Kidney (tissue), 14 donors: ENCODE measurements around the gene NFYC. TPM values are rescaled to one million over a fixed set of nuclear protein-coding genes. Genes with fewer than 3 reads are reported as not detected.

Experiments
- DNase-seq, 5 donors: peaks; one replicate each; pipeline ENCODE4 v3.0.0-alpha.2; 2013 to 2020
- FAIRE-seq: peaks from 2 replicates; lab custom pipeline; 2012; peaks lifted over from hg19 to GRCh38; lab: Jason Lieb, UNC
- H3K27ac ChIP-seq, 2 donors: one replicate each; pipeline ENCODE4 v1.7.0; 2013; ENCODE audit warnings: low read depth in 2 of 2, low read length in 2 of 2, inconsistent platforms in 1 of 2
- H3K27me3 ChIP-seq: one replicate; pipeline ENCODE4 v1.7.1; 2013; ENCODE audit warnings: low read length, inconsistent platforms; ENCODE audit not compliant: control insufficient read depth, insufficient read depth
- H3K36me3 ChIP-seq, 3 donors: one replicate each; pipeline versions ENCODE4 v1.7.0 to v1.7.1; 2013; ENCODE audit warnings: low read length in 3 of 3, control low read depth in 1 of 3, inconsistent platforms in 1 of 3; ENCODE audit not compliant: insufficient read depth in 3 of 3, control insufficient read depth in 2 of 3
- H3K4me1 ChIP-seq, 3 donors: one replicate each; pipeline versions ENCODE4 v1.7.0 to v1.7.1; 2013; ENCODE audit warnings: low read length in 3 of 3, inconsistent platforms in 1 of 3, low read depth in 1 of 3; ENCODE audit not compliant: control insufficient read depth in 2 of 3, insufficient read depth in 2 of 3
- H3K4me3 ChIP-seq, 3 donors: one replicate each; pipeline versions ENCODE4 v1.7.0 to v1.8.1; 2013; ENCODE audit warnings: low read length in 3 of 3, control low read depth in 1 of 3, inconsistent platforms in 1 of 3
- H3K9ac ChIP-seq, 3 donors: one replicate each; pipeline versions ENCODE4 v1.7.0 to v1.7.1; 2013; ENCODE audit warnings: low read length in 3 of 3, control low read depth in 1 of 3, inconsistent platforms in 1 of 3
- H3K9me3 ChIP-seq, 3 donors: one replicate each; pipeline versions ENCODE4 v1.7.0 to v1.7.1; 2013; ENCODE audit warnings: low read length in 3 of 3, control low read depth in 1 of 3, inconsistent platforms in 1 of 3; ENCODE audit not compliant: control insufficient read depth in 2 of 3, insufficient read depth in 1 of 3
- intact Hi-C: fragments of 100-400 bp; cut with DNase I; formaldehyde crosslinking; loops from one replicate; pipeline ENCODE4 v1.11.1; 2022
- polyA plus RNA-seq: library from polyadenylated mRNA; stranded (reverse); fragments of 350-450 nt; fragmentation: Illumina TruSeq; extraction: RNeasy Lipid Tissue Mini Kit (QIAGEN cat#74804); gene quantifications from one replicate; pipeline ENCODE4 v1.2.3, GENCODE V29; 2014; ENCODE audit warnings: low read depth, low replicate concordance; ENCODE audit not compliant: insufficient read depth
- total RNA-seq: library from RNA; stranded (reverse); fragmentation: NEBNext Ultra II Directional; extraction: Animal tissue kit (Norgen Biotek cat#: 25700); gene quantifications from one replicate; pipeline ENCODE4 v1.2.1, GENCODE V29; 2021
- TF ChIP-seq, protein P1 (sequence below): IDR thresholded peaks from 3 replicates; pipeline ENCODE4 v1.5.1; 2012; ENCODE audit warnings: mild to moderate bottlenecking, moderate library complexity, borderline replicate concordance; ENCODE audit not compliant: insufficient read depth; ENCODE audit errors: extremely low read depth
- donor health status: control.
- donor health status: control.
- donor health status: control.
- donor health status: control.
- donor health status: control.
- donor health status: DM: yes; HTN: yes; CAD: no.
- donor health status: Normal renal cell carcinoma (clear cell type).

The NFYC gene
- total and polyA plus RNA-seq, 2 donors from 2014 or later, result 52.1 to 69.3 TPM

DNA sequence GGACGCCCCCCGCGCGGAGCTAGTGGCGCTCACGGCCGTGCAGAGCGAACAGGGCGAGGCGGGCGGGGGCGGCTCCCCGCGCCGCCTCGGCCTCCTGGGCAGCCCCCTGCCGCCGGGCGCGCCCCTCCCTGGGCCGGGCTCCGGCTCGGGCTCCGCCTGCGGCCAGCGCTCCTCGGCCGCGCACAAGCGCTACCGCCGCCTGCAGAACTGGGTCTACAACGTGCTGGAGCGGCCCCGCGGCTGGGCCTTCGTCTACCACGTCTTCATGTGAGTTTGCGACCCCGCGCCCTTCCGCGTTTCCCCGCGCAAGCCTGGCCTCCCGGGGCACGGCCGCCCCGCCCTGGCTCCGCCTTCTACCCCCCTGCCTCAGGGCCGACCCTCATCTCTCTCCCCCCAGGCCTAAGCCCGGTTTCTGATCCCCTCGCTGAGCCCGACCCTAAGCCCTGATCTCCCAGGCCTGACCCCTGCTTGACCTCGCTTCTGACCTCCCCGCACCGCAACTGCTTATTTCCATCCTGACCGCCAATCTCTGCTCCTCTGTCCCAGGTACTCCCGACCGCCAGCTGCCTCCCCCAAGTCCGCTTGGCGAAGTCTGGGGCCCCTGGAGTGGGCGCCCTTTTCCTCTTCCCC lies 92.8 kb downstream of the NFYC start:
- no peak for FAIRE-seq
- intact Hi-C loops, result no loop called here
- Histone ChIP-seq H3K27me3 (no peaks in the 10 kb centered on the region), H3K4me1 (peaks cover 0 to 9% (median 0%) of the 10 kb centered on the region in 3 donors), H3K4me3 (no peak overlapping the region), H3K9me3 (no peaks in the 10 kb centered on the region), H3K36me3 (no peaks in the 10 kb centered on the region), H3K27ac (no peak overlapping the region), H3K9ac (no peak overlapping the region)
- DNase-seq, result peak in 1 of 5 donors; percentile 58
- TF ChIP-seq, protein P1, sequence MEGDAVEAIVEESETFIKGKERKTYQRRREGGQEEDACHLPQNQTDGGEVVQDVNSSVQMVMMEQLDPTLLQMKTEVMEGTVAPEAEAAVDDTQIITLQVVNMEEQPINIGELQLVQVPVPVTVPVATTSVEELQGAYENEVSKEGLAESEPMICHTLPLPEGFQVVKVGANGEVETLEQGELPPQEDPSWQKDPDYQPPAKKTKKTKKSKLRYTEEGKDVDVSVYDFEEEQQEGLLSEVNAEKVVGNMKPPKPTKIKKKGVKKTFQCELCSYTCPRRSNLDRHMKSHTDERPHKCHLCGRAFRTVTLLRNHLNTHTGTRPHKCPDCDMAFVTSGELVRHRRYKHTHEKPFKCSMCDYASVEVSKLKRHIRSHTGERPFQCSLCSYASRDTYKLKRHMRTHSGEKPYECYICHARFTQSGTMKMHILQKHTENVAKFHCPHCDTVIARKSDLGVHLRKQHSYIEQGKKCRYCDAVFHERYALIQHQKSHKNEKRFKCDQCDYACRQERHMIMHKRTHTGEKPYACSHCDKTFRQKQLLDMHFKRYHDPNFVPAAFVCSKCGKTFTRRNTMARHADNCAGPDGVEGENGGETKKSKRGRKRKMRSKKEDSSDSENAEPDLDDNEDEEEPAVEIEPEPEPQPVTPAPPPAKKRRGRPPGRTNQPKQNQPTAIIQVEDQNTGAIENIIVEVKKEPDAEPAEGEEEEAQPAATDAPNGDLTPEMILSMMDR, result no peak

DNA sequence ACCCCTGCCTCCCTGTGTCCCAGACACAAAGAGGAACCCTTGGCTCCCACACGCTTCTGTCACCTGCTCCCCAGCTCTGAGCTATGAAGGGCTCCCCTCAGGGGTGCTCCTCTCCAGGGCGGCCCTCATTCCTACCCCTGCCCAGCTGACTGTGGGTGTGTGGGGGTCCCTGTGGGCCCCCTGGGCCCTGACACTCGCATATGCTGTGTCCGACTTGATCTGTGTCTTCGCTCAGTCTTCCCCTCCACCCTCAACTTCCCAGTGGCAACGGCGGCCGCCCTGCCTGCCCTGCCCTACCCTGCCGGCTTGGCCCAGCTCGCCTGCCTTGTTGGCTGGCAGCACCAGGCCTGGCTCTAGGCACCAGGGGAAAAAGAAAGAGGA lies 93.3 kb downstream of the NFYC start:
- FAIRE-seq, result no peak

DNA sequence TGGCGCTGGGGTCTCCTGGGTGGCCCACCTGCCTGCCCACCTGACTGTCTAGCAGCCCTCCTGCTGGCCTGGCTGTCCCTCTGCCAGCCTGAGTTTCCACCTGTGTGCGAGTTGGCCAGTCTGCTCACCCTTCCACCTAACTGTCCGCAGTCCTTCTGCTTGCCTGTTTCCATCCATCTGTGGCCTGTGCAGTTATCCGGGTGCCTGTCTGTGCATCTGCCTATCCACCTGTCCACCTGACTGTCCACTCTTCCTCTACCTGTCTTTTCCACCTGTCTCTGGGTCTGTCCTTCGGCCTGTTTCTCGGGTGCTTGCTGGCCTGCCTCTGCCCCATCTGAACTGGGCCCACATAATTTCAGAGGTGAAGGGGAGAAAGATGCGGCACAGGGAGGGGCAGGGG lies 93.9 kb downstream of the NFYC start:
- H3K4me1 ChIP-seq, result peaks cover 0 to 9% (median 0%) of the 10 kb centered on the region in 3 donors
- H3K36me3 ChIP-seq, result no peaks in the 10 kb centered on the region
- TF ChIP-seq, protein P1, result no peak
- FAIRE-seq, result no peak
- H3K9me3 ChIP-seq, result no peaks in the 10 kb centered on the region
- no peaks in the 10 kb centered on the region for H3K27me3 ChIP-seq
- no peak overlapping the region for H3K9ac ChIP-seq
- DNase-seq, result peak in 1 of 5 donors; percentile 49
- intact Hi-C loops, result no loop called here
- H3K4me3 ChIP-seq, result no peak overlapping the region
- no peak overlapping the region for H3K27ac ChIP-seq

More for the DNA sequence above, 93.3 kb downstream of the NFYC start:
- no peak overlapping the region for H3K4me3 ChIP-seq
- no peak overlapping the region for H3K9ac ChIP-seq
- no peaks in the 10 kb centered on the region for H3K36me3 ChIP-seq
- intact Hi-C loops, result no loop called here
- no peaks in the 10 kb centered on the region for H3K9me3 ChIP-seq
- H3K27ac ChIP-seq, result no peak overlapping the region
- DNase-seq, result no peak
- no peaks in the 10 kb centered on the region for H3K27me3 ChIP-seq
- TF ChIP-seq, protein P1, result no peak
- peaks cover 0 to 9% (median 0%) of the 10 kb centered on the region in 3 donors for H3K4me1 ChIP-seq
